ENCODE data around the gene RCOR2. TPM values are rescaled to one million over a fixed set of nuclear protein-coding genes. Genes with fewer than 3 reads are reported as not detected.

Gene RCOR2
- total and polyA plus RNA-seq, 2 experiments from 2014 or later, result 5.5 to 66.9 TPM

- H3K9me2 ChIP-seq (ENCODE audit: insufficient read depth), result no peaks in the 10 kb centered on the region
- ATAC-seq, result no peak
- H2AFZ ChIP-seq, result no peak overlapping the region
- Mint-ChIP-seq H3K4me1 (peaks cover 11% of the 10 kb centered on the region), H3K4me3 (peak overlapping the region; percentile 81), H3K27ac (no peak overlapping the region; the same call in 1 of the 2 replicates), H3K36me3 (ENCODE audit: low read depth) (peaks cover under 1% of the 10 kb centered on the region; the same call in 2 of the 3 replicates), H3K27me3 (ENCODE audit: insufficient read depth, low read depth, poor library complexity) (peaks cover 17% of the 10 kb centered on the region), H3K9me3 (no peaks in the 10 kb centered on the region)
- DNase-seq (ENCODE audit: low spot score), result no peak
- peaks cover 30% of the 10 kb centered on the region for H3F3A ChIP-seq (replicated peaks; ENCODE audit: low read depth)
- peaks cover 8% of the 10 kb centered on the region for H3K4me1 ChIP-seq (ENCODE audit: insufficient read depth)
- H3K4me2 ChIP-seq, result no peak overlapping the region
- H3K27me3 ChIP-seq (ENCODE audit: insufficient read depth), result no peaks in the 10 kb centered on the region
- H3K36me3 ChIP-seq (ENCODE audit: insufficient read depth), result no peaks in the 10 kb centered on the region
- no peak for TF ChIP-seq NANOG (IDR thresholded peaks at IDR 0.05; ENCODE audit: borderline replicate concordance)
- TF ChIP-seq, protein P1, sequence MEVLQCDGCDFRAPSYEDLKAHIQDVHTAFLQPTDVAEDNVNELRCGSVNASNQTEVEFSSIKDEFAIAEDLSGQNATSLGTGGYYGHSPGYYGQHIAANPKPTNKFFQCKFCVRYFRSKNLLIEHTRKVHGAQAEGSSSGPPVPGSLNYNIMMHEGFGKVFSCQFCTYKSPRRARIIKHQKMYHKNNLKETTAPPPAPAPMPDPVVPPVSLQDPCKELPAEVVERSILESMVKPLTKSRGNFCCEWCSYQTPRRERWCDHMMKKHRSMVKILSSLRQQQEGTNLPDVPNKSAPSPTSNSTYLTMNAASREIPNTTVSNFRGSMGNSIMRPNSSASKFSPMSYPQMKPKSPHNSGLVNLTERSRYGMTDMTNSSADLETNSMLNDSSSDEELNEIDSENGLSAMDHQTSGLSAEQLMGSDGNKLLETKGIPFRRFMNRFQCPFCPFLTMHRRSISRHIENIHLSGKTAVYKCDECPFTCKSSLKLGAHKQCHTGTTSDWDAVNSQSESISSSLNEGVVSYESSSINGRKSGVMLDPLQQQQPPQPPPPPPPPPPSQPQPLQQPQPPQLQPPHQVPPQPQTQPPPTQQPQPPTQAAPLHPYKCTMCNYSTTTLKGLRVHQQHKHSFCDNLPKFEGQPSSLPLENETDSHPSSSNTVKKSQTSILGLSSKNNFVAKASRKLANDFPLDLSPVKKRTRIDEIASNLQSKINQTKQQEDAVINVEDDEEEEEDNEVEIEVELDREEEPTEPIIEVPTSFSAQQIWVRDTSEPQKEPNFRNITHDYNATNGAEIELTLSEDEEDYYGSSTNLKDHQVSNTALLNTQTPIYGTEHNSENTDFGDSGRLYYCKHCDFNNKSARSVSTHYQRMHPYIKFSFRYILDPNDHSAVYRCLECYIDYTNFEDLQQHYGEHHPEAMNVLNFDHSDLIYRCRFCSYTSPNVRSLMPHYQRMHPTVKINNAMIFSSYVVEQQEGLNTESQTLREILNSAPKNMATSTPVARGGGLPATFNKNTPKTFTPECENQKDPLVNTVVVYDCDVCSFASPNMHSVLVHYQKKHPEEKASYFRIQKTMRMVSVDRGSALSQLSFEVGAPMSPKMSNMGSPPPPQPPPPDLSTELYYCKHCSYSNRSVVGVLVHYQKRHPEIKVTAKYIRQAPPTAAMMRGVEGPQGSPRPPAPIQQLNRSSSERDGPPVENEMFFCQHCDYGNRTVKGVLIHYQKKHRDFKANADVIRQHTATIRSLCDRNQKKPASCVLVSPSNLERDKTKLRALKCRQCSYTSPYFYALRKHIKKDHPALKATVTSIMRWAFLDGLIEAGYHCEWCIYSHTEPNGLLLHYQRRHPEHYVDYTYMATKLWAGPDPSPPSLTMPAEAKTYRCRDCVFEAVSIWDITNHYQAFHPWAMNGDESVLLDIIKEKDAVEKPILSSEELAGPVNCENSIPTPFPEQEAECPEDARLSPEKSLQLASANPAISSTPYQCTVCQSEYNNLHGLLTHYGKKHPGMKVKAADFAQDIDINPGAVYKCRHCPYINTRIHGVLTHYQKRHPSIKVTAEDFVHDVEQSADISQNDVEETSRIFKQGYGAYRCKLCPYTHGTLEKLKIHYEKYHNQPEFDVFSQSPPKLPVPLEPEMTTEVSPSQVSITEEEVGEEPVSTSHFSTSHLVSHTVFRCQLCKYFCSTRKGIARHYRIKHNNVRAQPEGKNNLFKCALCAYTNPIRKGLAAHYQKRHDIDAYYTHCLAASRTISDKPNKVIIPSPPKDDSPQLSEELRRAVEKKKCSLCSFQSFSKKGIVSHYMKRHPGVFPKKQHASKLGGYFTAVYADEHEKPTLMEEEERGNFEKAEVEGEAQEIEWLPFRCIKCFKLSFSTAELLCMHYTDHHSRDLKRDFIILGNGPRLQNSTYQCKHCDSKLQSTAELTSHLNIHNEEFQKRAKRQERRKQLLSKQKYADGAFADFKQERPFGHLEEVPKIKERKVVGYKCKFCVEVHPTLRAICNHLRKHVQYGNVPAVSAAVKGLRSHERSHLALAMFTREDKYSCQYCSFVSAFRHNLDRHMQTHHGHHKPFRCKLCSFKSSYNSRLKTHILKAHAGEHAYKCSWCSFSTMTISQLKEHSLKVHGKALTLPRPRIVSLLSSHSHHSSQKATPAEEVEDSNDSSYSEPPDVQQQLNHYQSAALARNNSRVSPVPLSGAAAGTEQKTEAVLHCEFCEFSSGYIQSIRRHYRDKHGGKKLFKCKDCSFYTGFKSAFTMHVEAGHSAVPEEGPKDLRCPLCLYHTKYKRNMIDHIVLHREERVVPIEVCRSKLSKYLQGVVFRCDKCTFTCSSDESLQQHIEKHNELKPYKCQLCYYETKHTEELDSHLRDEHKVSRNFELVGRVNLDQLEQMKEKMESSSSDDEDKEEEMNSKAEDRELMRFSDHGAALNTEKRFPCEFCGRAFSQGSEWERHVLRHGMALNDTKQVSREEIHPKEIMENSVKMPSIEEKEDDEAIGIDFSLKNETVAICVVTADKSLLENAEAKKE (CRISPR knock-in tag; IDR thresholded peaks at IDR 0.05), result no peak
- no peak for TF ChIP-seq CREB1 (CRISPR knock-in tag; IDR thresholded peaks at IDR 0.05; ENCODE audit: low read depth)
- no peak for TF ChIP-seq ZNF331 (CRISPR knock-in tag; IDR thresholded peaks at IDR 0.05; ENCODE audit: low read depth)
- no peak for TF ChIP-seq ETS1 (IDR thresholded peaks at IDR 0.05)
- TF ChIP-seq ZNF114 (CRISPR knock-in tag; IDR thresholded peaks at IDR 0.05), result no peak
- no peak for TF ChIP-seq STAT1 (IDR thresholded peaks at IDR 0.05; ENCODE audit: unreplicated experiment)
- H3K27ac ChIP-seq (ENCODE audit: low read depth), result no peak overlapping the region
- H3K79me2 ChIP-seq (replicated peaks; ENCODE audit: insufficient read depth), result peaks cover 54% of the 10 kb centered on the region
- H4K20me1 ChIP-seq (replicated peaks; ENCODE audit: insufficient read depth), result peaks cover 34% of the 10 kb centered on the region
- no peak overlapping the region for H3K4me3 ChIP-seq
Measured at GRCh38 chr11:63940786-63941185, 23.8 kb upstream of the RCOR2 start.

Measured in GM23338 (cell line).